Lower leg skin (tissue), 4 donors: ENCODE data around the gene ZNF236. TPM values are rescaled to one million over a fixed set of nuclear protein-coding genes. Genes with fewer than 3 reads are reported as not detected.

Source experiments
- DNase-seq, 2 donors: peaks; one replicate each; pipeline ENCODE4 v3.0.0-alpha.2; 2019; ENCODE audit warnings: low spot score in 2 of 2
- H3K4me3 ChIP-seq: fragments of 200-600 bp; sonication (generic); 2 replicates; pipeline ENCODE4 v1.5.1; 2017; ENCODE audit warnings: mild to moderate bottlenecking, low read depth; ENCODE audit not compliant: poor library complexity, severe bottlenecking
- CTCF ChIP-seq, 3 donors: fragments of 450-650 bp; IDR thresholded peaks; one replicate each; pipeline ENCODE4 v1.5.1; 2016; ENCODE audit warnings: antibody characterized with exemption in 3 of 3, mild to moderate bottlenecking in 3 of 3, moderate library complexity in 2 of 3
- POLR2A ChIP-seq, 2 donors: fragments of 450-650 bp; IDR thresholded peaks; one replicate each; pipeline ENCODE4 v1.6.1; 2016 to 2017; ENCODE audit warnings: antibody characterized with exemption in 2 of 2, mild to moderate bottlenecking in 1 of 2, moderate library complexity in 1 of 2
- WGBS, 2 donors: methylation state at CpG; one replicate each; pipeline ENCODE4 v1.1.5; 2018; 5-methylcytosine and 5-hydroxymethylcytosine counted together
- intact Hi-C: fragments of 100-400 bp; cut with DNase I; formaldehyde crosslinking; loops from one replicate; pipeline ENCODE4 v1.15.0; 2023; ENCODE audit warnings: low total_unique reads
- total RNA-seq, 4 donors: library from RNA; depleted of rRNA; stranded (reverse); fragments of >200 nt; gene quantifications; one replicate each; pipeline ENCODE4 v1.1.0, GENCODE V29; 2016

The ZNF236 gene
- total RNA-seq, 4 donors from 2014 or later, result 8.9 to 15.2 (median 11.8) TPM

DNA sequence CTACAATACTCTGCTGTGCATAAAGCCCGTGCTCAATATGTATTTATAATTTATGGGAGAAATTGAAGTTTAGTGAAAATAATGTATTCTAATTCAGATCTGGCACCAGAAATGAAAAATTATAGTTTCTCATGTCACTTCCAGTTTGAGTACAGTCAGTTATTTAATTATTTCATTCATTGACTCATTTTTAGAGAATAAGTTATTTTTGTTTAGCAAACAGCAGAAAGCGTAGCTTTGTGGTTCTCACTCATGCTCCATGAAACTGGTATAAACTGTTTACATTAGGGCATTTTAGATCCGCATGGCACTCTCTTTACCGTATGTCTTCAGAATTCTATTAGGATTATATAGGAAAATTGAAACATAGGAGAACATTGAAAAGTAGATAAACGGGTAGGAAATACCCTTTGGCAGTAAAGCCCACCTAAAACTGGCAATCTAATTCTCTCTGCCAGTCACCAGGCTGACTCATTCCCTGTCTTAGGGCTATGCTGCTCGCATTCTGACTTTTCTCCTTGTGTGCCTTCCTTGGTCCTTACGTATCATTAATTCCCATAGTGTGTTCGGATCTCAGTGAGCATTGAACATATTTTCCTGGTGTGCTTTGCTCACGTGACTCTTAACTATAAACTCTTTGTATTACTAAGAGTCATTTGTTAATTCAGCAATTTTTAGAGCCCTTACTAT lies 106.0 kb downstream of the ZNF236 start:
- intact Hi-C loops, result no loop called here
- H3K4me3 ChIP-seq, result no peak overlapping the region
- WGBS, 2 donors, result 88 to 90% methylated on average over 9 of the region's 9 CpGs
- no peak for DNase-seq
- TF ChIP-seq POLR2A (IDR thresholded peaks at IDR 0.05), result no peak
- no peak for TF ChIP-seq CTCF (IDR thresholded peaks at IDR 0.05)

DNA sequence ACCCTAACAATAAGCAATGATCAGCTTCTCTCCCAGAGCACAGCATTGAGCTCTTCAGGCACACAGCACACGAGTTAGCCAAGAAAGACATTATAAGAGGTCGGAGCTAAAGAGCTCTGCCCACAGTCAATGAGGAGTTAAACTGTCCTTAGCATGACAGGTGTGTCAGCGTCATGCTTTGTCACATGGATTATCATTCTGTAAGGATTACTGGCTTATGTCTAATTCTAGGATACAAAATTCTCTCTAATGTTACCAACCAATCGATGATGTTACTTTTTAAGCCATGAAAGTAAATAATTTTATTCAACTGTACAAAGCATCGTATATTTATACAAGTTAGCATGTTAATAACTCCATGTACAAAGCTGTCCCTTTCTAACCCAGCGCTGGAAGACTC lies 108.8 kb downstream of the ZNF236 start:
- TF ChIP-seq CTCF (IDR thresholded peaks at IDR 0.05) (no peak), POLR2A (IDR thresholded peaks at IDR 0.05) (no peak)
- 94 to 96% methylated on average over 6 of the region's 6 CpGs for WGBS, 2 donors
- H3K4me3 ChIP-seq, result no peak overlapping the region

GRCh38 chr18:76932026-76932819 lies 109.9 kb downstream of the ZNF236 start:
- no peak for DNase-seq

More for the DNA sequence above, 108.8 kb downstream of the ZNF236 start:
- no peak for DNase-seq
- intact Hi-C loops, result no loop called here

DNA sequence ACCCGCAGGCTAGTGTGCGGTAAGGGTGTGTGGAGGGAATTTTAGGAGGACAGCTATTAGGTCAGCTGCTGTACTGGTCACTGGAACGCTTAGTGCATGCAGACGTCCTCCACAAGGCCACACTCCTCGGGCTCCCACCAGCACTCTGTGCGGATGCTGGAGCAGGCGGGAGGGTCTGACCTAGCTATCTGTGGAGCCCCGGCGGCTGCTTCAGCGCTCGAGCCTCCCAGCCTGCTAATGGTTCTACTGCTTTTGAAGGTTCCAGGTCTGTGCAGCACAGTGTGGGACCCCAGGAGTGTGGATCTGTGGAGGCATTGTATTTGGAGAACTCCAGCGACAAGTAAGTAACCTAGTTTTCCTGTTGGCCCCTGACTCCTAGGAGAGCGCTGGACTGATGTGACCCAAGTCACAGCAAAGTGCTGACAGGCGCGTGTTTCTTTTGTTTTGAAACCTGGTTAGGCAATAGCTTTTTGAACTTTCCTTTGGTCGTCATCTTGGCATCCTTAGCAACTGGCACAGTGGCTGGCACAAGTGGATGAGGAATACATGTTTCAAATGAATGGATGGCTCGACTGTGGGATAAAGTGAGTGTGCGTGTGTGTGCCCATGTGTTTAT lies 113.5 kb downstream of the ZNF236 start:
- intact Hi-C loops, result no loop called here
- no peak for DNase-seq
- TF ChIP-seq CTCF (IDR thresholded peaks at IDR 0.05) (no peak), POLR2A (IDR thresholded peaks at IDR 0.05) (no peak)
- WGBS, 2 donors, result 93% methylated on average over 18 of the region's 18 CpGs
- no peak overlapping the region for H3K4me3 ChIP-seq

More at GRCh38 chr18:76932026-76932819, 109.9 kb downstream of the ZNF236 start:
- intact Hi-C loops, result no loop called here
- 81 to 90% methylated on average over 10 to 11 of the region's 11 CpGs for WGBS, 2 donors
- no peak overlapping the region for H3K4me3 ChIP-seq
- TF ChIP-seq POLR2A (IDR thresholded peaks at IDR 0.05), result no peak
- no peak for TF ChIP-seq CTCF (IDR thresholded peaks at IDR 0.05)

GRCh38 chr18:76936877-76937276 lies 114.5 kb downstream of the ZNF236 start:
- no peak overlapping the region for H3K4me3 ChIP-seq
- intact Hi-C loops, result no loop called here
- no peak for TF ChIP-seq CTCF (IDR thresholded peaks at IDR 0.05)
- TF ChIP-seq POLR2A (IDR thresholded peaks at IDR 0.05), result no peak
- 98 to 99% methylated on average over 11 of the region's 11 CpGs for WGBS, 2 donors
- no peak for DNase-seq
